VCaP (cell line): ENCODE data around the gene CYB5B.

Source experiments
- H3K27ac ChIP-seq: fragments of 450-650 bp; 2 replicates; pipeline ENCODE4 v1.5.1; 2017
- TF ChIP-seq, protein P1 (sequence below): fragments of 450-650 bp; conservative IDR thresholded peaks from 2 replicates; pipeline ENCODE4 v1.5.1; 2017; ENCODE audit warnings: mild to moderate bottlenecking, moderate library complexity

Gene CYB5B

GRCh38 chr16:69482410-69482991 is 58.1 kb downstream of the CYB5B start:
- H3K27ac ChIP-seq = peak overlapping the region; percentile 33

DNA sequence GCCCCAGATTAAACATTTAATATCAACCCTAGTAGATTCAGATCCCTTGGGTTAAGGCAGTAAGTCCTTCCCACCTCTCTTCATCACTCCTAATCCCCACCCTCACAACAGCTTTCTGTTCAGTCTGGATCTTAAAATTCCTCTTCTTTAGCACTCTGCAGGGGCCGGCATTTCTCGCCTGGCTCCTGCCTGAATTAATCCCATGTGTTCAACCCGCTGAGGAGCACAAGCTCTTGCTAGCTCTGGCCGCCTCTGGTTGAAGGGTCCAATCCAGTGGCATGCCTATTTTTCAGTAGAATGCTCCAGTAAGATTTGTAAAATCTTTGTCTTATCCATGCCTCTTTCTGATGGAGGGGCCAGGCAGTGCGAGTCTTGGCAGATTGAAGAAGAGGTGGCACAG is 59.2 kb downstream of the CYB5B start:
- H3K27ac ChIP-seq = no peak overlapping the region
- TF ChIP-seq, protein P1, sequence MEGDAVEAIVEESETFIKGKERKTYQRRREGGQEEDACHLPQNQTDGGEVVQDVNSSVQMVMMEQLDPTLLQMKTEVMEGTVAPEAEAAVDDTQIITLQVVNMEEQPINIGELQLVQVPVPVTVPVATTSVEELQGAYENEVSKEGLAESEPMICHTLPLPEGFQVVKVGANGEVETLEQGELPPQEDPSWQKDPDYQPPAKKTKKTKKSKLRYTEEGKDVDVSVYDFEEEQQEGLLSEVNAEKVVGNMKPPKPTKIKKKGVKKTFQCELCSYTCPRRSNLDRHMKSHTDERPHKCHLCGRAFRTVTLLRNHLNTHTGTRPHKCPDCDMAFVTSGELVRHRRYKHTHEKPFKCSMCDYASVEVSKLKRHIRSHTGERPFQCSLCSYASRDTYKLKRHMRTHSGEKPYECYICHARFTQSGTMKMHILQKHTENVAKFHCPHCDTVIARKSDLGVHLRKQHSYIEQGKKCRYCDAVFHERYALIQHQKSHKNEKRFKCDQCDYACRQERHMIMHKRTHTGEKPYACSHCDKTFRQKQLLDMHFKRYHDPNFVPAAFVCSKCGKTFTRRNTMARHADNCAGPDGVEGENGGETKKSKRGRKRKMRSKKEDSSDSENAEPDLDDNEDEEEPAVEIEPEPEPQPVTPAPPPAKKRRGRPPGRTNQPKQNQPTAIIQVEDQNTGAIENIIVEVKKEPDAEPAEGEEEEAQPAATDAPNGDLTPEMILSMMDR = no peak

More at GRCh38 chr16:69482410-69482991, 58.1 kb downstream of the CYB5B start:
- TF ChIP-seq, protein P1 = no peak

GRCh38 chr16:69485361-69485760 is 60.9 kb downstream of the CYB5B start:
- TF ChIP-seq, protein P1 = no peak
- H3K27ac ChIP-seq = no peak overlapping the region

GRCh38 chr16:69485816-69486215 is 61.4 kb downstream of the CYB5B start:
- H3K27ac ChIP-seq = no peak overlapping the region
- TF ChIP-seq, protein P1 = no peak

- TF ChIP-seq, protein P1 = no peak
- no peak overlapping the region for H3K27ac ChIP-seq
These were observed 61.9 kb downstream of the CYB5B start for GRCh38 chr16:69486272-69486671.

DNA sequence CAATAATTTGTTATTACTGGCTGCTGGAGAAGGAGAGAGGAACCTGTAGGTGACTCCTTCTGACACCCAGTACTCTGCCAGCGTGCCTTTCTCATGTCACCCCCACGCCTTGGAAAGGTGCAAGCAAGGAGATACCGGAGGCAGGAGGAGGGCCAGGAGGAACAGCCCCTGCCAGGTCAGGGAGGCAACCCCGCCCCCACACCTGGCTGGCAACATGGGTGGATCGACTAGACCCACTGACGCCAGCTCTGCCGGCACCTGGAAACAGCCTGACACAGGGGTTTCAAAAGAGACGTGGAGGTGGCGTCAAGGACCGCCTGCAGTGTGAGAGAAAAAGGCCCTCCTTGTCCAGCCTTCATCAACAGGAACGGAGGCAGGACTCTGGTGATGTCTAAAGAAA is 62.3 kb downstream of the CYB5B start:
- no peak overlapping the region for H3K27ac ChIP-seq
- TF ChIP-seq, protein P1 = no peak

- TF ChIP-seq, protein P1 = no peak
- no peak overlapping the region for H3K27ac ChIP-seq
These were observed 66.4 kb downstream of the CYB5B start for GRCh38 chr16:69490707-69491324.
